Activated CD4-positive, alpha-beta memory T cell treated with anti-CD3 and anti-CD28 coated beads for 36 hours (primary cell): ENCODE results near the gene GALNT1. TPM values are rescaled to one million over a fixed set of nuclear protein-coding genes. Genes with fewer than 3 reads are reported as not detected.

ENCODE experiments used
- CTCF ChIA-PET: fragments of 350-600 bp; sonication (Branson Sonifier 250); formaldehyde crosslinking; loops from one replicate; lab custom pipeline; 2021; ENCODE audit warnings: antibody characterized with exemption, inconsistent platforms; lab: Charles Lee
- POLR2A ChIA-PET: fragments of 350-600 bp; sonication (Branson Sonifier 250); formaldehyde crosslinking; loops from one replicate; lab custom pipeline; 2021; ENCODE audit warnings: antibody characterized with exemption; lab: Charles Lee
- DNase-seq: peaks from one replicate; pipeline ENCODE4 v3.0.0-alpha.2; 2020
- H3K27ac Mint-ChIP-seq: one replicate; pipeline ENCODE4 v1.8.0; 2021; ENCODE audit warnings: mixed read lengths
- H3K27me3 Mint-ChIP-seq: one replicate; pipeline ENCODE4 v1.8.0; 2021; ENCODE audit warnings: mixed read lengths
- H3K36me3 Mint-ChIP-seq: one replicate; pipeline ENCODE4 v1.8.0; 2021; ENCODE audit warnings: mixed read lengths
- H3K4me1 Mint-ChIP-seq: one replicate; pipeline ENCODE4 v1.8.0; 2021; ENCODE audit warnings: low read depth, mixed read lengths
- H3K4me3 Mint-ChIP-seq: one replicate; pipeline ENCODE4 v1.8.0; 2021; ENCODE audit warnings: mild to moderate bottlenecking, mixed read lengths
- H3K9me3 Mint-ChIP-seq: one replicate; pipeline ENCODE4 v1.8.0; 2021; ENCODE audit warnings: mixed read lengths
- intact Hi-C: fragments of 100-400 bp; cut with micrococcal nuclease; formaldehyde crosslinking; loops from one replicate; pipeline ENCODE4 v1.15.1; 2023
- total RNA-seq, 2 experiments: library from RNA; stranded (reverse); gene quantifications; one replicate each; pipeline ENCODE4 v1.2.3, GENCODE V29; 2021

The GALNT1 gene
- total RNA-seq, 2 experiments from 2014 or later = 37.2 to 38.2 TPM

GRCh38 chr18:35604369-35604768 is 22.8 kb downstream of the GALNT1 start:
- Mint-ChIP-seq H3K4me1 (peaks cover 24% of the 10 kb centered on the region), H3K27ac (no peak overlapping the region), H3K27me3 (no peaks in the 10 kb centered on the region), H3K9me3 (peaks cover 44% of the 10 kb centered on the region), H3K36me3 (peaks cover 27% of the 10 kb centered on the region), H3K4me3 (no peak overlapping the region)
- ChIA-PET CTCF (no interaction called here), POLR2A (no interaction called here)
- no peak for DNase-seq
- intact Hi-C loops = no loop called here

DNA sequence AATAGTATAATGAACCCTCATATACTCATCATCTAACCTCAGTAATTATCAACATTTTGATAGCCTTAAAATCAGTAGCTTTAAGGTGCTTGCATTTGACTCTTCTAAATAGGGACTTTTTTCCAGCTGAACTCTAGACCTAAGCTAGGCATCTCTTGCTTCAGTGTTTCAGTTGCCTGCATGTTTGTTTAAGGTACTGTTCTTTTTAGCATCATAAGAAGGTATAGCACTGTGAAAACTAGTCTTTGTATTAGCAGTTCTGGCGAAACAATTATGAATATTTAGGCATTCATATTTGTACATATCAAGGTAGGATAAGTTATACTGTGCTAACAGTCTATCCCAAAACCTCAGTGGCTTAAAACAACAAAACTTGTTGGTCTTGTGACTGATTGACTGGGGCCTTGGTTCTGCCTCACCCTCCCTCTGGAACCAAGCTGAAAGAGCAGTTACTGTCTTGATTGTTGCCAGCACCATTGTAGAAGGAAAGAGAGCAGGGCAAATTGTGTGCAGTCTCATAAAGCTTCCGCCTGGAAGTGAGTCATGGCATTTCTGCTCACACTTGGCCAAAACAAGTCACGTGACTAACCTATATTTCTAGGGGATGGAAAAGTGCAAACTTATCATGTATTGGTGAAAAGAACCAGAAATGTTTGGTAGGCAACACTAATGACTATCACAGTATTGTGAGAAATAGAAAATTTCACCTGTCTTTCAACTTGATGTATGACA is 24.3 kb downstream of the GALNT1 start:
- Mint-ChIP-seq H3K36me3 (peaks cover 19% of the 10 kb centered on the region), H3K27ac (peak overlapping the region; percentile 40), H3K9me3 (peaks cover 32% of the 10 kb centered on the region), H3K27me3 (no peaks in the 10 kb centered on the region), H3K4me1 (peaks cover 24% of the 10 kb centered on the region), H3K4me3 (no peak overlapping the region)
- intact Hi-C loops = loop anchor here (1.0 kb wide), 1 partner anchor 11 kb away; no protein-coding TSS in a partner anchor
- peak; percentile 24 for DNase-seq
- CTCF ChIA-PET = interaction anchor here (1.0 to 1.3 kb wide), 2 partner anchors 10 to 17 kb away, joined by 3 read pairs; no protein-coding TSS in a partner anchor
- POLR2A ChIA-PET = interaction anchor here (0.6 kb wide), 1 partner anchor 116 kb away, joined by 3 read pairs; no protein-coding TSS in a partner anchor

GRCh38 chr18:35609236-35609635 is 27.7 kb downstream of the GALNT1 start:
- CTCF ChIA-PET = no interaction called here
- H3K27me3 Mint-ChIP-seq = no peaks in the 10 kb centered on the region
- H3K4me3 Mint-ChIP-seq = no peak overlapping the region
- H3K4me1 Mint-ChIP-seq = peaks cover 24% of the 10 kb centered on the region
- DNase-seq = no peak
- POLR2A ChIA-PET = interaction anchor here (1.1 kb wide), 1 partner anchor 27 kb away, joined by 3 read pairs; no protein-coding TSS in a partner anchor
- H3K9me3 Mint-ChIP-seq = no peaks in the 10 kb centered on the region
- intact Hi-C loops = no loop called here
- H3K27ac Mint-ChIP-seq = no peak overlapping the region
- no peaks in the 10 kb centered on the region for H3K36me3 Mint-ChIP-seq

DNA sequence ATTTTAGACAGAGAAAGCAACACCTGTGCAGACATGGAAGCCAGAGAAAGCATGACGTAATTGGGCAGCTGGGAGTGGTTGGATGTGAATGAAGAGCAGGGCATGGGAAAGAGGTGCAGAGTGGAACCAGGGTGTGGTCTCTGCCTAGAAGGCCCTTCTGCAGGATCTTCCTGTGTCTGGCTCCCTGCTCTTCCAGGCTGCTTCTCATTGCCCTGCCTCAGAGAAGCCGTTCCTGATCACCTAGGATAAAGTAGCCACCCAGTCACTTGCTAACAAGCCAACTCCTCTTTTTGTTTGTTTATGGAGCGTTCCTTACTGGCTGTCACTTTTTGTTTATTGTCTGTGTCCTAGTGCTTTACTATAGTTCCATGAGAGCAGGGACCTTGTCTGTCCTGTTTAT is 28.5 kb downstream of the GALNT1 start:
- no peak for DNase-seq
- POLR2A ChIA-PET = no interaction called here
- peaks cover 20% of the 10 kb centered on the region for H3K4me1 Mint-ChIP-seq
- H3K9me3 Mint-ChIP-seq = no peaks in the 10 kb centered on the region
- CTCF ChIA-PET = no interaction called here
- intact Hi-C loops = loop anchor here (10.0 kb wide), 1 partner anchor 565 kb away; the partner anchor contains the start of gene MAPRE2
- H3K27me3 Mint-ChIP-seq = no peaks in the 10 kb centered on the region
- H3K4me3 Mint-ChIP-seq = no peak overlapping the region
- no peaks in the 10 kb centered on the region for H3K36me3 Mint-ChIP-seq
- H3K27ac Mint-ChIP-seq = no peak overlapping the region

- intact Hi-C loops = loop anchor here (10.0 kb wide), 1 partner anchor 566 kb away; the partner anchor contains the start of gene MAPRE2
- Mint-ChIP-seq H3K36me3 (no peaks in the 10 kb centered on the region), H3K27me3 (no peaks in the 10 kb centered on the region), H3K4me3 (no peak overlapping the region), H3K4me1 (peaks cover 21% of the 10 kb centered on the region), H3K9me3 (no peaks in the 10 kb centered on the region), H3K27ac (no peak overlapping the region)
- DNase-seq = no peak
- ChIA-PET POLR2A (no interaction called here), CTCF (no interaction called here)
Measured at GRCh38 chr18:35610724-35611123, 29.2 kb downstream of the GALNT1 start.

DNA sequence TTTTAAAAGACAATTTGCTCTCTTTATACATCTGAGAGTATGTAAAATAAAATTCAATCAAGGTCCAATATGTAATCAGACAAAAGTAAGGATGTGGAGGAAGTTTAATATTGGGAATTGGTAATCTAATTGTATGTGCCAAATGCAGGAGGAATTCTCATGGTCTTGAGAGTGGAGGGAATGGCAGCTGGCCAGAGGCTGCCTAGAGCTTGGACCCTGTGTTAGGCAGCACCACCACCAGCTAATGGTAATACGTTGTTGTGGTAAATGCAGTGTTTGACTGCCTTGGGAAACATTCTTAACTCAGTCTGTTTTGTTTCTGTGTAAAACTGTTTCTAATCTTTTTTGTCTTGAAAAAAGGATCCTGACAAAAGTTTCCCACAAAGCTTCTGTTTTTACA is 30.0 kb downstream of the GALNT1 start:
- H3K4me1 Mint-ChIP-seq = peaks cover 13% of the 10 kb centered on the region
- no peaks in the 10 kb centered on the region for H3K27me3 Mint-ChIP-seq
- ChIA-PET POLR2A (no interaction called here), CTCF (no interaction called here)
- intact Hi-C loops = loop anchor here (10.0 kb wide), 1 partner anchor 567 kb away; the partner anchor contains the start of gene MAPRE2
- no peak overlapping the region for H3K4me3 Mint-ChIP-seq
- H3K36me3 Mint-ChIP-seq = no peaks in the 10 kb centered on the region
- H3K9me3 Mint-ChIP-seq = no peaks in the 10 kb centered on the region
- DNase-seq = no peak
- H3K27ac Mint-ChIP-seq = no peak overlapping the region

- intact Hi-C loops = loop anchor here (2.0 to 10.0 kb wide), 4 partner anchors 131 to 755 kb away; partner anchors contain the start of genes MAPRE2 and RMP24
- Mint-ChIP-seq H3K27ac (no peak overlapping the region), H3K27me3 (no peaks in the 10 kb centered on the region), H3K4me3 (no peak overlapping the region), H3K36me3 (no peaks in the 10 kb centered on the region), H3K9me3 (no peaks in the 10 kb centered on the region), H3K4me1 (peaks cover 7% of the 10 kb centered on the region)
- POLR2A ChIA-PET = interaction anchor here (0.7 to 2.1 kb wide), 3 partner anchors 34 to 451 kb away, joined by 3 to 7 read pairs (median 6); partner anchors contain the start of gene GALNT1
- DNase-seq = no peak
- CTCF ChIA-PET = interaction anchor here (1.5 kb wide), 1 partner anchor 10 kb away, joined by 3 read pairs; no protein-coding TSS in a partner anchor
Measured at GRCh38 chr18:35616074-35616473, 34.5 kb downstream of the GALNT1 start.

DNA sequence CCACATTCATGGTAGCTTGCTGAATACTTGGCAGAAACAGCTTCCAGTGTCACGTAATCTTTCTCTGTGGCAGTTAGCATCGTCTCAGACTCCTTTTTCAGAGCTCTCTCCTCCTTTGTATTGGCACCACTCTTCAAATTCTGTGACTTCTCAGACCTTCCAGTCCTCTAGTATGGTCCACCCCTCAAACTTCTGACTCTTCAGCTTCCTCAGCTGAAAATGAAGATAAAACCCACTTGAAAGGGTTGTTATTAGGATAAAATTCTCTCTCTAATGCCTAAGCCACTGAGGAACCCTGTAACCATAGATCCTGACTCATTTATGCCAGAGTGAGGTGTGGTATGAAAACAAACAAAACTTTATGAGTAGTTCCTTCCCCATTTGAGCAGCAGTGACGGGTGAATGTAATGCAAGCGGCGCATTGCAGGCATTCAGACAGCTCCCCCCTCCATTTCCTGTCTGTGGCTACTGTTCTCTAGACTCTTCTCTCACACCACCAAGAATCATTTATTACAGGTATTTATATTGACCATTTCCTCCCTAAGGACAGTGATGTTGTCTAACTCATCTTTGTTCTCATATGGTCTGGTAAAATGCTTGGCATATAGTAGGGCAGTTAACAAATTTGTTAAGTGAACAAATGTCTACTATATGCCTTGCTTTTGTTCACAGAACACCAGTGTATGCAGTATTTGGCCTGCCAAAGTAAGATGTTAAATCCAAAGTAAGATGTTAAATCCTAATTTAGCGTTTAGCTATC is 35.3 kb downstream of the GALNT1 start:
- Mint-ChIP-seq H3K27ac (no peak overlapping the region), H3K27me3 (no peaks in the 10 kb centered on the region), H3K36me3 (no peaks in the 10 kb centered on the region), H3K9me3 (no peaks in the 10 kb centered on the region), H3K4me1 (peaks cover 7% of the 10 kb centered on the region), H3K4me3 (no peak overlapping the region)
- CTCF ChIA-PET = interaction anchor here (0.9 to 1.5 kb wide), 4 partner anchors 11 to 230 kb away, joined by 3 to 4 read pairs (median 3); no protein-coding TSS in a partner anchor
- DNase-seq = peak; percentile 81
- intact Hi-C loops = loop anchor here (1.0 to 10.0 kb wide), 8 partner anchors 11 to 756 kb away; partner anchors contain the start of genes INO80C, MAPRE2 and RMP24
- POLR2A ChIA-PET = interaction anchor here (0.7 to 2.1 kb wide), 3 partner anchors 35 to 450 kb away, joined by 3 to 7 read pairs (median 6); partner anchors contain the start of gene GALNT1

DNA sequence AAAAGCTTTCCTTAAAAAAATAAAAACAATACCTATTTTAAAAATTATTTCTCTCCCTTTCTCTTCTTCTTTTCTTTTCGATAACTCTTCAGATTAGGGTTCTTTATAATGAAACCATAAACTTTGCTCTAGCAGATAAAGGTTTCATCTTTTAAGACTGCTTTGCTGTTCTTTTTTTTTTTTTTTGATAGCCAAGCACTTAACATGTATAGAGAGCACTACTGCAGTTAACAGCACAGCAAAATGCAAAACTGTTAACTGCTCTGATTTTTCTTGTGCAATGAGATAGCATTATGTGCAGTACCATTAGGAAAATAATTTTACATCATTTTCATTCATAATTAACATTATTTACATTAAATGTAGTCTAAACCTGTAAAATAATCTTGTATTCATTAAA is 36.3 kb downstream of the GALNT1 start:
- H3K4me1 Mint-ChIP-seq = peaks cover 10% of the 10 kb centered on the region
- ChIA-PET POLR2A (interaction anchor here (2.1 kb wide), 1 partner anchor 36 kb away, joined by 7 read pairs; the partner anchor contains the start of gene GALNT1), CTCF (interaction anchor here (0.6 to 1.2 kb wide), 2 partner anchors 58 to 231 kb away, joined by 3 to 4 read pairs; no protein-coding TSS in a partner anchor)
- no peak overlapping the region for H3K27ac Mint-ChIP-seq
- H3K4me3 Mint-ChIP-seq = no peak overlapping the region
- intact Hi-C loops = loop anchor here (1.0 to 10.0 kb wide), 8 partner anchors 12 to 757 kb away; partner anchors contain the start of genes INO80C, MAPRE2 and RMP24
- H3K9me3 Mint-ChIP-seq = no peaks in the 10 kb centered on the region
- no peaks in the 10 kb centered on the region for H3K36me3 Mint-ChIP-seq
- DNase-seq = no peak
- H3K27me3 Mint-ChIP-seq = no peaks in the 10 kb centered on the region

GRCh38 chr18:35618289-35618688 is 36.7 kb downstream of the GALNT1 start:
- no peaks in the 10 kb centered on the region for H3K9me3 Mint-ChIP-seq
- no peaks in the 10 kb centered on the region for H3K36me3 Mint-ChIP-seq
- peaks cover 13% of the 10 kb centered on the region for H3K4me1 Mint-ChIP-seq

GRCh38 chr18:35618696-35619095 is 37.2 kb downstream of the GALNT1 start:
- no peak for DNase-seq
- H3K4me3 Mint-ChIP-seq = no peak overlapping the region
- POLR2A ChIA-PET = no interaction called here
- H3K36me3 Mint-ChIP-seq = no peaks in the 10 kb centered on the region
- no peaks in the 10 kb centered on the region for H3K9me3 Mint-ChIP-seq
- no peaks in the 10 kb centered on the region for H3K27me3 Mint-ChIP-seq
- H3K4me1 Mint-ChIP-seq = peaks cover 17% of the 10 kb centered on the region
- CTCF ChIA-PET = no interaction called here
- intact Hi-C loops = loop anchor here (10.0 kb wide), 1 partner anchor 574 kb away; the partner anchor contains the start of gene MAPRE2
- H3K27ac Mint-ChIP-seq = no peak overlapping the region

More at GRCh38 chr18:35618289-35618688, 36.7 kb downstream of the GALNT1 start:
- Mint-ChIP-seq H3K4me3 (no peak overlapping the region), H3K27me3 (no peaks in the 10 kb centered on the region), H3K27ac (no peak overlapping the region)
- intact Hi-C loops = loop anchor here (10.0 kb wide), 1 partner anchor 573 kb away; the partner anchor contains the start of gene MAPRE2
- DNase-seq = no peak
- ChIA-PET POLR2A (no interaction called here), CTCF (interaction anchor here (0.6 to 1.2 kb wide), 2 partner anchors 58 to 232 kb away, joined by 3 to 4 read pairs; no protein-coding TSS in a partner anchor)
